H4 (cell line): ENCODE data around the gene MIOX. TPM values are rescaled to one million over a fixed set of nuclear protein-coding genes. Genes with fewer than 3 reads are reported as not detected.
"Not testable (repeated sequence)": the region's sequence is repeated elsewhere in the genome, so short reads cannot be mapped to it uniquely, and the experiment has no call there.

Experiments used
- DNase-seq: peaks from one replicate; pipeline ENCODE4 v3.0.0-alpha.2; 2015; ENCODE audit warnings: low spot score
- total RNA-seq: library from RNA; depleted of rRNA; stranded (reverse); fragments of >200 nt; shearing (Covaris generic); gene quantifications from 2 replicates; pipeline ENCODE4 v1.2.3, GENCODE V29; 2014; rRNA removed

MIOX gene
- total RNA-seq, 1 experiment from 2014 or later = not detected

- no peak for DNase-seq
Observed at GRCh38 chr22:50529416-50529896, 42.8 kb downstream of the MIOX start.

GRCh38 chr22:50529897-50530579 lies 43.4 kb downstream of the MIOX start, which contains the start of gene TYMP:
Gene TYMP, minus strand, starts transcription at chr22:50530012. Its CDS starts 303 bp downstream, at chr22:50529709.
- DNase-seq = no peak

GRCh38 chr22:50530580-50530876 lies 43.9 kb downstream of the MIOX start:
- no peak for DNase-seq

DNA sequence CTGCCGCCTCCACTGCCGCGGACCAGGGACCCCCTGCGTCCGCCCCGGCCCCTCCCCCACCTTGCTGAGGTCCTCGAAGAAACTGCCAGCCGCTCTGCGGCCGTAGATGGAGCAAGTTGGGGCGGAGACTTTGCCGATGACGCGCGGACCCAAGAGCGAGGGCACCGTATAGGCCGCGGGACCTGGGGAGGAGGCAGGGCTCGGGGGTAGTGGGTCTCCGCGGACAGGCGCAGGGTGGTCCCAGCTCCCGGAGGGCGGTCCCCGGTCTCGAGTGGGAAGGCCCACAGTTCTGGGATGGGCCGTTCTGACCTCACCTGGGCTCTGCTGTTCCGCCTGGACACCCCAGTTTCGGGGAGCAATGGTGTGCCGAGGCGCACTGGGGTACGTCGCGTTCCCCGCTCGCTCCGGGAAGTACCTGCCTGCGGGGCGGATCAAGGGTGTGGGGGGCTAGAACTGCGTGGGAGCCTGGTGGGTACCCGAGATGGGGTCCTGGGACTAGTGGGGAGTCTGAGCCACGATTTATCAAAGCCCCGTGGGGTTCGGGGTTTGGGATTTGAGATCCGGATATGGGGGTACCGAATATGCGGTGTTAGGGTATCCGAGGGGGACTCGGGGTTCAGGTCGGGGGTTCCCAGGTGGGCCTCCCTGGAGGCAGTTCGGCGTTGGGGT lies 44.4 kb downstream of the MIOX start:
- no peak for DNase-seq

GRCh38 chr22:50531546-50531961 lies 44.9 kb downstream of the MIOX start:
- DNase-seq = no peak

GRCh38 chr22:50531962-50532674 lies 45.5 kb downstream of the MIOX start:
- no peak for DNase-seq

- no peak for DNase-seq
Observed at GRCh38 chr22:50532824-50533796, 46.5 kb downstream of the MIOX start.

- not testable (repeated sequence) for DNase-seq
Observed at GRCh38 chr22:50533856-50534711, 47.4 kb downstream of the MIOX start.

DNA sequence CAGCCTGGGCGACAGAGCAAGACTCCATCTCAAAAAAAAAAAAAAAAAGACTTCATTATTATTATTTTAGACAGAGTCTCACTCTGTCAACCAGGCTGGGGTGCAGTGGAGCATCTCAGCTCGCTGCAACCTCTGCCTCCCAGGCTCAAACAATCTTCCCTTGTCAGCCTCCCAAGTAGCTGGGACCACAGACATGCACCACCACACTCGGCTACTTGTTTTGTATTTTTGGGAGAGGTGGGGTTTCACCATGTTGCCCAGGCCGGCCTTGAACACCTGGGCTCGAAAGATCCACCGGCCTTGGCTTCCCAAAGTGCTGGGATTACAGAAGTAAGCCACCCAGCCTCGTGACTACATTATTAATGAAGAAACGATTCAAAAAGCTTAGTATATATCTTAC lies 48.5 kb downstream of the MIOX start:
- no peak for DNase-seq

DNA sequence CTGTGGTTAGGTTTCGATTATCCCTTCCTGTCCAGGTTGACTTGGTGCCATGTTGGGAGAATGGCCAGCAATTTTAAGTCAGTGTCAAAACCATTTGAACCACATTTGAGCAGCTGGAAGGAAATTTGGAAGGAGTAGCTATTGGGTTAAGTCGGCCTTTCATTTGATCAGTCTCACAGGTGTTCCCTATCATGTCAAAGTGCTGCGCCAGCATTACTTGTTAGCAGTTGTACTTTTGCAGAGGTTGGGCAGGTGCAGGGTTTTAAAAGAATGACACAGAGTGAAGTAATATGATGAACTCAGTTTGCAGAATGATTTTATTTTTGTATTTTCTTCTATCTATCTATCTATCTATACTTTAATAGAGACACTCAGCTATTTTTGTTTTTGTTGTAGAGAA lies 49.6 kb downstream of the MIOX start:
- DNase-seq = no peak

DNA sequence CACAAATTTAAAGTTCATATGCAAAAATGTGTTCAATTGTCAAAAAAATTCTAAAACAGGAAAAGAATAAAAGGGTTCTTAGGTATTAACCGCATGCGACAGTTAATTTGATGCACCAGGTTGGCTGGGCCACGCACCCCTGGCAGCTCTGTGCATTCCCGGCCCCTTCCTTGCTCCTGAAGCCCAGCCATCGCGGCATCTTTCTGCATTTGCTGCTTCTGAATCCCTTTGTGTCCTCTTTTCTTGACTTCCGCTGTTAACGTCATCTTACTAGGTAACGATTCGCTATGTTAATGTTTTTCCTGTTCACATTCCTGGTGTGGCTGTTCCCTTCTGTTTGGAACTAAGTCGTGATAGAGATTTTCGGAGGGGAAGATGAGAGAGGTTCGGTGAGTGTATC lies 51.1 kb downstream of the MIOX start:
- no peak for DNase-seq

Other genes with a start within 250 kb of the MIOX start
- gene TUBGCP6, start 241.8 kb upstream of the MIOX start, total RNA-seq = 4.9 and 5.0 TPM in 2 replicates
- gene HDAC10, start 235.6 kb upstream of the MIOX start, total RNA-seq = 5.1 and 5.9 TPM in 2 replicates
- 33.3 and 37.8 TPM in 2 replicates for gene MAPK12, start 225.2 kb upstream of the MIOX start, total RNA-seq
- 4.0 and 5.5 TPM in 2 replicates for gene MAPK11, start 216.5 kb upstream of the MIOX start, total RNA-seq
- gene PLXNB2, start 179.2 kb upstream of the MIOX start, total RNA-seq = 42.4 and 53.2 TPM in 2 replicates
- 0.35 and 1.3 TPM in 2 replicates for gene DENND6B, start 159.8 kb upstream of the MIOX start, total RNA-seq
- 22.9 and 32.1 TPM in 2 replicates for gene PPP6R2, start 143.5 kb upstream of the MIOX start, total RNA-seq
- 29.1 and 33.9 TPM in 2 replicates for gene SBF1, start 11.8 kb upstream of the MIOX start, total RNA-seq
- gene ADM2, start 5.3 kb upstream of the MIOX start, total RNA-seq = 0.17 and 0.39 TPM in 2 replicates
- 8.6 and 9.4 TPM in 2 replicates for gene LMF2, start 20.8 kb downstream of the MIOX start, total RNA-seq
- gene NCAPH2, start 21.4 kb downstream of the MIOX start, total RNA-seq = 39.0 and 76.8 TPM in 2 replicates
- 1.3 and 11.9 TPM in 2 replicates for gene SCO2, start 38.7 kb downstream of the MIOX start, total RNA-seq
- 0.39 and 0.68 TPM in 2 replicates for gene TYMP, start 43.2 kb downstream of the MIOX start, total RNA-seq
- 0.18 and 0.48 TPM in 2 replicates for gene KLHDC7B, start 59.0 kb downstream of the MIOX start, total RNA-seq
- not detected in 2 replicates for gene SYCE3, start 76.1 kb downstream of the MIOX start, total RNA-seq
- gene CPT1B, start 91.6 kb downstream of the MIOX start, total RNA-seq = 2.0 and 2.4 TPM in 2 replicates
- 9.4 and 12.1 TPM in 2 replicates for gene CHKB, start 96.0 kb downstream of the MIOX start, total RNA-seq
- 0.29 and 0.41 TPM in 2 replicates for gene MAPK8IP2, start 113.9 kb downstream of the MIOX start, total RNA-seq
- gene ARSA, start 141.3 kb downstream of the MIOX start, total RNA-seq = 8.4 and 9.3 TPM in 2 replicates
- 0.19 and 0.62 TPM in 2 replicates for gene SHANK3, start 186.0 kb downstream of the MIOX start, total RNA-seq